ENCODE measurements around the gene NKIRAS1. TPM values are rescaled to one million over a fixed set of nuclear protein-coding genes. Genes with fewer than 3 reads are reported as not detected.
"Not testable (repeated sequence)": the region's sequence is repeated elsewhere in the genome, so short reads cannot be mapped to it uniquely, and the experiment has no call there.

Gene NKIRAS1
- total RNA-seq, 2 experiments from 2014 or later = 3.8 to 4.9 TPM

- peaks cover 9% of the 10 kb centered on the region for H3K36me3 Mint-ChIP-seq
- no peaks in the 10 kb centered on the region for H3K27me3 Mint-ChIP-seq
- ATAC-seq (ENCODE audit: low read depth) (no peak), DNase-seq (no peak)
- POLR2A ChIA-PET = interaction anchor here (1.2 to 1.8 kb wide), 2 partner anchors 32 to 33 kb away, joined by 3 to 4 read pairs; partner anchors contain the start of genes NKIRAS1 and RPL15
- no peak overlapping the region for H3K27ac Mint-ChIP-seq
- no peaks in the 10 kb centered on the region for H3K9me3 Mint-ChIP-seq
- no peak overlapping the region for H3K4me3 Mint-ChIP-seq
- H3K4me1 Mint-ChIP-seq = peaks cover 16% of the 10 kb centered on the region
Observed at GRCh38 chr3:23885210-23885609, 31.6 kb downstream of the NKIRAS1 start.

GRCh38 chr3:23884481-23884880 lies 32.3 kb downstream of the NKIRAS1 start:
- H3K27ac Mint-ChIP-seq = no peak overlapping the region
- H3K36me3 Mint-ChIP-seq = peaks cover 7% of the 10 kb centered on the region
- no peaks in the 10 kb centered on the region for H3K27me3 Mint-ChIP-seq
- POLR2A ChIA-PET = interaction anchor here (1.2 to 1.8 kb wide), 2 partner anchors 32 to 33 kb away, joined by 3 to 4 read pairs; partner anchors contain the start of genes NKIRAS1 and RPL15
- no peak overlapping the region for H3K4me3 Mint-ChIP-seq
- no peak for DNase-seq
- H3K9me3 Mint-ChIP-seq = no peaks in the 10 kb centered on the region
- ATAC-seq (ENCODE audit: low read depth) = no peak
- peaks cover 16% of the 10 kb centered on the region for H3K4me1 Mint-ChIP-seq

- no peaks in the 10 kb centered on the region for H3K27me3 Mint-ChIP-seq
- peaks cover 16% of the 10 kb centered on the region for H3K4me1 Mint-ChIP-seq
- H3K27ac Mint-ChIP-seq = no peak overlapping the region
- POLR2A ChIA-PET = interaction anchor here (2.1 kb wide), 1 partner anchor 35 kb away, joined by 8 read pairs; the partner anchor contains the start of genes NKIRAS1 and RPL15
- ATAC-seq (ENCODE audit: low read depth) = no peak
- H3K4me3 Mint-ChIP-seq = no peak overlapping the region
- DNase-seq = no peak
- H3K36me3 Mint-ChIP-seq = peaks cover 7% of the 10 kb centered on the region
- no peaks in the 10 kb centered on the region for H3K9me3 Mint-ChIP-seq
Observed at GRCh38 chr3:23882487-23882918, 34.3 kb downstream of the NKIRAS1 start.

- Mint-ChIP-seq H3K27ac (peak overlapping the region; percentile 17), H3K4me1 (peaks cover 16% of the 10 kb centered on the region), H3K4me3 (peak overlapping the region; percentile 52)
- POLR2A ChIA-PET = interaction anchor here (2.1 kb wide), 1 partner anchor 35 kb away, joined by 8 read pairs; the partner anchor contains the start of genes NKIRAS1 and RPL15
- not testable (repeated sequence) for H3K9me3 Mint-ChIP-seq; DNase-seq; H3K36me3 Mint-ChIP-seq; ATAC-seq (ENCODE audit: low read depth); H3K27me3 Mint-ChIP-seq
Observed at GRCh38 chr3:23881993-23882392, 34.8 kb downstream of the NKIRAS1 start.

- Mint-ChIP-seq H3K27ac (no peak overlapping the region), H3K9me3 (no peaks in the 10 kb centered on the region), H3K36me3 (peaks cover 7% of the 10 kb centered on the region), H3K27me3 (no peaks in the 10 kb centered on the region), H3K4me1 (peaks cover 13% of the 10 kb centered on the region), H3K4me3 (no peak overlapping the region)
- POLR2A ChIA-PET = interaction anchor here (2.1 kb wide), 1 partner anchor 36 kb away, joined by 8 read pairs; the partner anchor contains the start of genes NKIRAS1 and RPL15
- ATAC-seq (ENCODE audit: low read depth) (no peak), DNase-seq (no peak)
Observed at GRCh38 chr3:23880703-23881339, 36.0 kb downstream of the NKIRAS1 start.

GRCh38 chr3:23879485-23879884 lies 37.3 kb downstream of the NKIRAS1 start:
- no peak overlapping the region for H3K27ac Mint-ChIP-seq
- POLR2A ChIA-PET = interaction anchor here (0.6 kb wide), 1 partner anchor 109 kb away, joined by 7 read pairs; no protein-coding TSS in a partner anchor
- H3K4me1 Mint-ChIP-seq = peaks cover 13% of the 10 kb centered on the region
- no peak for ATAC-seq (ENCODE audit: low read depth)
- H3K4me3 Mint-ChIP-seq = no peak overlapping the region
- no peak for DNase-seq
- H3K27me3 Mint-ChIP-seq = no peaks in the 10 kb centered on the region
- H3K9me3 Mint-ChIP-seq = no peaks in the 10 kb centered on the region
- peaks cover 7% of the 10 kb centered on the region for H3K36me3 Mint-ChIP-seq

GRCh38 chr3:23877329-23877980 lies 39.3 kb downstream of the NKIRAS1 start:
- Mint-ChIP-seq H3K4me3 (no peak overlapping the region), H3K9me3 (no peaks in the 10 kb centered on the region), H3K27me3 (no peaks in the 10 kb centered on the region), H3K36me3 (peaks cover 7% of the 10 kb centered on the region), H3K27ac (no peak overlapping the region), H3K4me1 (peaks cover 13% of the 10 kb centered on the region)
- POLR2A ChIA-PET = no interaction called here
- no peak for DNase-seq
- ATAC-seq (ENCODE audit: low read depth) = no peak

- H3K9me3 Mint-ChIP-seq = no peaks in the 10 kb centered on the region
Observed at GRCh38 chr3:23876923-23877322, 39.9 kb downstream of the NKIRAS1 start.

GRCh38 chr3:23875113-23875725 lies 41.6 kb downstream of the NKIRAS1 start:
- H3K4me1 Mint-ChIP-seq = no peaks in the 10 kb centered on the region
- no peak for ATAC-seq (ENCODE audit: low read depth)
- no peaks in the 10 kb centered on the region for H3K27me3 Mint-ChIP-seq
- H3K27ac Mint-ChIP-seq = no peak overlapping the region
- POLR2A ChIA-PET = no interaction called here
- no peaks in the 10 kb centered on the region for H3K9me3 Mint-ChIP-seq
- no peak for DNase-seq
- H3K36me3 Mint-ChIP-seq = no peaks in the 10 kb centered on the region
- H3K4me3 Mint-ChIP-seq = no peak overlapping the region

More at GRCh38 chr3:23876923-23877322, 39.9 kb downstream of the NKIRAS1 start:
- POLR2A ChIA-PET = no interaction called here
- H3K36me3 Mint-ChIP-seq = peaks cover 7% of the 10 kb centered on the region
- no peak overlapping the region for H3K27ac Mint-ChIP-seq
- no peak overlapping the region for H3K4me3 Mint-ChIP-seq
- H3K4me1 Mint-ChIP-seq = peaks cover 13% of the 10 kb centered on the region
- ATAC-seq (ENCODE audit: low read depth) (no peak), DNase-seq (no peak)
- H3K27me3 Mint-ChIP-seq = no peaks in the 10 kb centered on the region

GRCh38 chr3:23874359-23875112 lies 42.3 kb downstream of the NKIRAS1 start:
- no peaks in the 10 kb centered on the region for H3K9me3 Mint-ChIP-seq
- H3K4me1 Mint-ChIP-seq = no peaks in the 10 kb centered on the region

GRCh38 chr3:23873941-23874340 lies 42.8 kb downstream of the NKIRAS1 start:
- H3K4me1 Mint-ChIP-seq = no peaks in the 10 kb centered on the region
- POLR2A ChIA-PET = no interaction called here
- no peaks in the 10 kb centered on the region for H3K36me3 Mint-ChIP-seq
- DNase-seq (no peak), ATAC-seq (ENCODE audit: low read depth) (no peak)
- no peak overlapping the region for H3K4me3 Mint-ChIP-seq
- H3K27me3 Mint-ChIP-seq = no peaks in the 10 kb centered on the region
- no peak overlapping the region for H3K27ac Mint-ChIP-seq
- H3K9me3 Mint-ChIP-seq = no peaks in the 10 kb centered on the region

More at GRCh38 chr3:23874359-23875112, 42.3 kb downstream of the NKIRAS1 start:
- H3K27me3 Mint-ChIP-seq = no peaks in the 10 kb centered on the region
- H3K27ac Mint-ChIP-seq = no peak overlapping the region
- ATAC-seq (ENCODE audit: low read depth) = no peak
- POLR2A ChIA-PET = no interaction called here
- no peak for DNase-seq
- H3K36me3 Mint-ChIP-seq = no peaks in the 10 kb centered on the region
- no peak overlapping the region for H3K4me3 Mint-ChIP-seq

- Mint-ChIP-seq H3K27ac (no peak overlapping the region), H3K36me3 (no peaks in the 10 kb centered on the region), H3K27me3 (no peaks in the 10 kb centered on the region), H3K4me1 (no peaks in the 10 kb centered on the region), H3K9me3 (no peaks in the 10 kb centered on the region), H3K4me3 (no peak overlapping the region)
- POLR2A ChIA-PET = no interaction called here
- no peak for DNase-seq
- ATAC-seq (ENCODE audit: low read depth) = no peak
Observed at GRCh38 chr3:23872330-23872729, 44.5 kb downstream of the NKIRAS1 start.

GRCh38 chr3:23871361-23871760 lies 45.4 kb downstream of the NKIRAS1 start:
- H3K4me1 Mint-ChIP-seq; H3K4me3 Mint-ChIP-seq; H3K27me3 Mint-ChIP-seq; H3K9me3 Mint-ChIP-seq; H3K27ac Mint-ChIP-seq; POLR2A ChIA-PET; DNase-seq; ATAC-seq (ENCODE audit: low read depth); H3K36me3 Mint-ChIP-seq: not testable (repeated sequence)

Measured in activated naive CD8-positive, alpha-beta T cell treated with anti-CD3 and anti-CD28 coated beads, Interleukin-2, amount 10 ng/mL, durations not matched to agents 7 days and 5 days (primary cell).